Retina (tissue), 1 donor: ENCODE results near the gene SCT.

Experiments
- DNase-seq: peaks from one replicate; pipeline ENCODE4 v3.0.0-alpha.2; 2016

The SCT gene

DNA sequence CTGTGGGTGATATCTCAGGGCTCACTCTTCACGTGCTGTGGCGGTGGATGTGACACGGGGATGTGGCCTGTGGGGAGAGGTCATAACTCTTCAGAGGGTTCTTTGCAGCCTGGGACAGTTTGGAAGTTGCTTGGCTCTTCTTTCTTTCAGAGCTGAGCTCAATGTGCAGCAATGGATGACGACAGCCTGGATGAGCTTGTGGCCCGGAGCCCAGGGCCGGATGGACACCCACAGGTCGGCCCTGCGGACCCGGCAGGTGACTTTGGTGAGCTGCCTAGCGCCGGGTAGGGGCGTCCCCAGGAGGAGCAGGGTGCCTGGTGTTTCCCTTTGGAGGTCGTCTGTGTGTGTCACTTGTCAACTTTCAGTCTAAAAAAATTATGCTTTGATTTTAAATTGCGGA, 45.6 kb downstream of the SCT start:
- DNase-seq = no peak

DNA sequence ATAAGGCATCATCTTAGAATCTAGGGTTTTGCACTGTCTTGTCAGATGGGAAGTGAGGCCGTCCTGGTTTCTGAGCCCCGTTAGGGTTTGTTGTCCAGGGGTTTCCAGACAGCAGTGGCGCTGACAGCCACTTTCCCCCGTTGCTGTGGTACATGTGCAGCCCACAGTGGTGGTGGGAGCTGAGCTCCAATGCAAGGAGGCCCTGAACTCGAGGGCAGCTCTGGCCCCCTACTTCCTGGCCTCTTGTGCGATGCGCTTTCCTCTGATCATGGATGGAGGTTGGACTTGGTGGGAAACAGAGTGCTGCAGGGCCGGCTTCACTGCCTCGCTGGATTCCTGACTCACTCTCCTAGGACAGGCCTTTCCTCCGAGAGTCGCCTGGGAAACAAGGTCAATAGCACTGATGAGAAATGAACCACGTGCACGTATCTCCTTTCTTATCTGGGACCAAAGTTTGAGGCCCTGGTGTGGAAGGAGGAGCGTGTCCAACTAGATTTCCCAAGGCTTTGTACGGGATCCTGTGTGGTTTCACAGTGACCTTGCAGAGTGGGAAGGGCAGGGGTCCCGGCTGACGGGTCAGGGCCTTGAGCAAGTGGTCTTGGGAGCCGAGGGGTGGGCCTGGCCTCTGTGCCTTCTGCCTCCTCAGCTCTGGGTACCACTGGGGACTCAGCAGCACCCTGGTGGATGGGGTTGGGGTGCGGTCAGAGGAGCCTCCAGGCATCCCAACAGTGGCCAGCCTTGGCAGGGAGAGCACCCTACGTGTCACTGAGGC, 47.0 kb downstream of the SCT start:
- no peak for DNase-seq

DNA sequence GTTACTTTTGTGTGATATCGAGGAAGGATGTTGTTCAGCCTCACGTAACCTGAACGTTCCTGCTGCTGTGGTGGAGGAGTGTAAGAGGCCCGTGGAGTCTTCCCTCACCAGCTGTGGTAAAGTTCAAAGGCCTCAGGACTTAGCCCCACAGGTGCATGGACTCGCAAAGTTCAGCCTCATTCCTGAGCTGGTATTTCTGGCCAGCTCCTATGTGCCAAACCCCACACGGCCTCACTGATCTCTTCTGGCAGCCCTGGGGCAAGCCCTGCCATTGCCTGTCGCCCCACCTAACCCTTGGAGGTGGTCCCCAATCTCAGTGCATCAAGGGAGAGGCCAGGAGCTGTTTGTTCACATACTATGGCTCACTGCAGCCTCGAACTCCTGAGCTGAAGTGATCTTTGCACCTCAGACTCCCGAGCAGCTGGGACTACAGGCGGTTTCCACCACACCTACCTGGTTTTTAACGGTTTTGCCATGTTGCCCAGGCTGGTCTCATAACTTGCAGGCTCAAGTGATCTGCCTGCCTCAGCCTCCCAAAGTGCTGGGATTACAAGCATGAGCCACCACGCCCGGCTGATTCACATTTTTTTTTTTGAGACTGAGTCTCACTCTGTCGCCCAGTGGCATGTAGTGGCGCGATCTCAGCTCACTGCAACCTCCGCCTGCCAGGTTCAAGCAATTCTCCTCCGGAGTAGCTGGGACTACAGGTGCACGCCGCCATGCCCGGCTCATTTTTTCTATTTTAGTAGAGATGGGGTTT, 48.5 kb downstream of the SCT start:
- no peak for DNase-seq

DNA sequence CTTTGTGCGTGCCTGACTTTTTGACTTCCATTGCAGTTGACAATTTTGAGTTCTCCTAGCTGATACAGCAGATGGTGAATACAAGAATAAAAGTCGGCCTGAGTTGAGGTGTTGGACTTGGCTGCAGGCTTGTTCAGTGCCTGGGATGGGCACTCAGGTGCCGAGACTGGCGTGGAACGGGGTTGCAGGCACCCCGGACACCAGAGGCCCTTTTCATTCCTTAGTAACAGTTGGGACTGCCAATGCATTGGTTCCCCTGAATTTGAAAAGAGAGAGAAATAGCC, 49.4 kb downstream of the SCT start:
- DNase-seq = no peak

DNA sequence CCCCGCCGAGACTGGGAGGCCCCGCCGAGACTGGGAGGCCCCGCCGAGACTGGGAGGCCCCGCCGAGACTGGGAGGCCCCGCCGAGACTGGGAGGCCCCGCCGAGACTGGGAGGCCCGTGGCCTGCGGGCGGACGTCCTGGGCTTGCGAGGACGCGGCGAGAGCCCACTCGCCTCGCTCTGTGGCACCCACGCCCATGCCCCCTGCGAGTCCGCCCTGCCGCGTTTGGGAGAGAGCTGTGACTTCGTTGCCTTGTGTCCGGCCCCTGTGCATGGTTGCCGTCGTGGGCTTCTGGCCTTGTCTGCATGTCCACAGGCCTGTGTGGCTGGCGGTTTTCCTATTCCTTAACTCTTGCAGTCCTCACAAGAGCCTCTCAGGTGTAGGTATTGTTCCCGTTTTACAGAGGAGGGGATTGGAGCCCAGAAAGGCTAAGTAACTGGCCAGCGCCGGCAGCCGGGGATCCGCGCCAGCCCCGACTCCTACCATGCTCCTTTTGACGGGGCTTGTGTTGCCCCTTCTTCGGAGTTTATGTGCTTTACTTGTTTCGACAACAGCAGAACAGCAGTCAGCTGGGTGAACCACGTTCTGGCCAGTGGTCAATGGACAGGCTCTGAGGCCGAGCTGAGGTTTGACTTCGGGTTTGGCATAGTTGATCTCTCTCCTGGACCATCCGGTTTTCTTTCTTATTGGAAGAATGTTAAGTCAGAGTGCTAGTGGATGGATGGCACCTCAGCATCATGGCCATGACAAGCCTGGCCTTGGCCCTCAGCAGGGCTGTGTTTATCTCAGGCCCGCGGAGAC, 50.0 kb downstream of the SCT start:
- no peak for DNase-seq
